ENCODE measurements around the gene RGS3.
A peak's percentile ranks its signal among the peaks of the same experiment; 100 is the strongest.
"Not testable (repeated sequence)": the region's sequence is repeated elsewhere in the genome, so short reads cannot be mapped to it uniquely, and the experiment has no call there.

Gene RGS3

DNA sequence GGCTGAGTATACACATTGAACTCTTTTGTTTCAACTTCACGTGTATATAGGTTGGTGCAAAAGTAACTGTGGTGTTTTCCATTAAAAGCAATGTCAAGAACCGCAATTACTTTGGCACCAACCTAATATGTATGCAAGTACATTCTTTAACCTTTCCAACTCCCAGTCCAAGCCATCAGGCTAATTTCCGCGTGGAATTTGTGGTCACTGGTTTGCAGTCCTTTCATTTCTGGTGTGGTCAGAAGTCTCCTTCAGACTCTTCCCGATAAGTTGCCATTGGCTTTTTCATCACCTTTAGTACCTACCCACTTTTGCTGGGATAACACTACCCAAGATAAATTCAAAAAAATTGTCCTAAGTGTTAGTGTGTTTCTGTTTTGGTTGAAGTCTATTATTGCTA is 84.0 kb downstream of the RGS3 start:
- ATAC-seq (ENCODE audit: low read depth) = no peak
- no peak overlapping the region for H3K4me3 ChIP-seq (ENCODE audit: severe bottlenecking)
- H3K27ac ChIP-seq (ENCODE audit: poor library complexity, severe bottlenecking) = no peak overlapping the region
- no peak for DNase-seq (ENCODE audit: low spot score)
- TF ChIP-seq, protein P1, sequence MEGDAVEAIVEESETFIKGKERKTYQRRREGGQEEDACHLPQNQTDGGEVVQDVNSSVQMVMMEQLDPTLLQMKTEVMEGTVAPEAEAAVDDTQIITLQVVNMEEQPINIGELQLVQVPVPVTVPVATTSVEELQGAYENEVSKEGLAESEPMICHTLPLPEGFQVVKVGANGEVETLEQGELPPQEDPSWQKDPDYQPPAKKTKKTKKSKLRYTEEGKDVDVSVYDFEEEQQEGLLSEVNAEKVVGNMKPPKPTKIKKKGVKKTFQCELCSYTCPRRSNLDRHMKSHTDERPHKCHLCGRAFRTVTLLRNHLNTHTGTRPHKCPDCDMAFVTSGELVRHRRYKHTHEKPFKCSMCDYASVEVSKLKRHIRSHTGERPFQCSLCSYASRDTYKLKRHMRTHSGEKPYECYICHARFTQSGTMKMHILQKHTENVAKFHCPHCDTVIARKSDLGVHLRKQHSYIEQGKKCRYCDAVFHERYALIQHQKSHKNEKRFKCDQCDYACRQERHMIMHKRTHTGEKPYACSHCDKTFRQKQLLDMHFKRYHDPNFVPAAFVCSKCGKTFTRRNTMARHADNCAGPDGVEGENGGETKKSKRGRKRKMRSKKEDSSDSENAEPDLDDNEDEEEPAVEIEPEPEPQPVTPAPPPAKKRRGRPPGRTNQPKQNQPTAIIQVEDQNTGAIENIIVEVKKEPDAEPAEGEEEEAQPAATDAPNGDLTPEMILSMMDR (IDR thresholded peaks at IDR 0.05; ENCODE audit: poor library complexity, severe bottlenecking) = no peak
- H3K36me3 ChIP-seq (ENCODE audit: low read depth) = no peaks in the 10 kb centered on the region
- no peaks in the 10 kb centered on the region for H3K4me1 ChIP-seq (ENCODE audit: insufficient read depth, poor library complexity, severe bottlenecking)
- H3K27me3 ChIP-seq (ENCODE audit: insufficient read depth, poor library complexity, severe bottlenecking) = no peaks in the 10 kb centered on the region
- no peaks in the 10 kb centered on the region for H3K9me3 ChIP-seq (ENCODE audit: severe bottlenecking)

DNA sequence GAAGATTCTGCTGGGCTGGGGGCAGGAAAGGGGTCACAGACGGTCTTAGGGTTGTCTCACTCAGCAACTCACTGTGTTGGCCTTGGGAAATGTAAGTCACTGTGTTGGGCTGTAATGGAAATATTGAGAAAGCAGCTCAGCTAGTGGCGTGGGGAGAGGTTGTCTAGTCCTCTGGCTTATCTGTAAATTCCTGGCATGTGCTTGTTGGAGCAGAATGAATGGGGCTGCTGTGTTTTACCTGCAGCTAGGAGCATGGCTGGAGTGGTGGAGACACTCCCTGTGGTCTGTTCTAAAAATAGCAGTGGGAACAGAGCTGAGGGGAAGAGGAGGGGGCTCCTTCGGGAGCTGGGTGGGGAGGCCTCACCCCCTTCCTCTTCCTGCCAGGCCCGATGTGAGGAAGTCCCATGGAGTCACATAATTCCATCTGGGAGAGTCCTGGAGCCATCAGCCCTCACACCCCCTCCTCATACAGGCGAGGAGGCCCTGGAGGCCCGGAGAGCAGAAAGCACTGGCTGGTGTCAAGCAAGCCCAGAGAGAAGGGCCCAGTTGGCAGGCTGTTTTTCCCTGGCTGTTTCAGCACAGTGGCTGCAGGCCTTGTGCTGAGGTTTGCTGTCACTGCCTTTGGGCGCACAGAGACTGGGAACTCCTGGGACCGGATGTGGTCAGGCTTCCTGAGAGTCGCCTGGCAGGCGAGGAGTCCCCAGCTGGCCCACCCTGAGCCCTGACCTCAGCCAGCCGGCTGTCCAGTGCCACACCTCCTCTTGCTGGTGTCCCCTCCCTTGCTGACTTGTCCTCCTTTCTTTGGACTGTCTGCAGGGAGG is 84.9 kb downstream of the RGS3 start:
- Histone ChIP-seq H3K4me3 (ENCODE audit: severe bottlenecking) (no peak overlapping the region), H3K36me3 (ENCODE audit: low read depth) (no peaks in the 10 kb centered on the region), H3K27ac (ENCODE audit: poor library complexity, severe bottlenecking) (no peak overlapping the region), H3K4me1 (ENCODE audit: insufficient read depth, poor library complexity, severe bottlenecking) (no peaks in the 10 kb centered on the region), H3K9me3 (ENCODE audit: severe bottlenecking) (no peaks in the 10 kb centered on the region), H3K27me3 (ENCODE audit: insufficient read depth, poor library complexity, severe bottlenecking) (no peaks in the 10 kb centered on the region)
- TF ChIP-seq, protein P1 (IDR thresholded peaks at IDR 0.05; ENCODE audit: poor library complexity, severe bottlenecking) = no peak
- DNase-seq (ENCODE audit: low spot score) (peak; percentile 25), ATAC-seq (ENCODE audit: low read depth) (no peak)

- not testable (repeated sequence) for H3K36me3 ChIP-seq (ENCODE audit: low read depth); ATAC-seq (ENCODE audit: low read depth); H3K27ac ChIP-seq (ENCODE audit: poor library complexity, severe bottlenecking); H3K4me3 ChIP-seq (ENCODE audit: severe bottlenecking); DNase-seq (ENCODE audit: low spot score); H3K4me1 ChIP-seq (ENCODE audit: insufficient read depth, poor library complexity, severe bottlenecking); H3K27me3 ChIP-seq (ENCODE audit: insufficient read depth, poor library complexity, severe bottlenecking); H3K9me3 ChIP-seq (ENCODE audit: severe bottlenecking)
Measured at GRCh38 chr9:113549892-113550291, 86.4 kb downstream of the RGS3 start.

DNA sequence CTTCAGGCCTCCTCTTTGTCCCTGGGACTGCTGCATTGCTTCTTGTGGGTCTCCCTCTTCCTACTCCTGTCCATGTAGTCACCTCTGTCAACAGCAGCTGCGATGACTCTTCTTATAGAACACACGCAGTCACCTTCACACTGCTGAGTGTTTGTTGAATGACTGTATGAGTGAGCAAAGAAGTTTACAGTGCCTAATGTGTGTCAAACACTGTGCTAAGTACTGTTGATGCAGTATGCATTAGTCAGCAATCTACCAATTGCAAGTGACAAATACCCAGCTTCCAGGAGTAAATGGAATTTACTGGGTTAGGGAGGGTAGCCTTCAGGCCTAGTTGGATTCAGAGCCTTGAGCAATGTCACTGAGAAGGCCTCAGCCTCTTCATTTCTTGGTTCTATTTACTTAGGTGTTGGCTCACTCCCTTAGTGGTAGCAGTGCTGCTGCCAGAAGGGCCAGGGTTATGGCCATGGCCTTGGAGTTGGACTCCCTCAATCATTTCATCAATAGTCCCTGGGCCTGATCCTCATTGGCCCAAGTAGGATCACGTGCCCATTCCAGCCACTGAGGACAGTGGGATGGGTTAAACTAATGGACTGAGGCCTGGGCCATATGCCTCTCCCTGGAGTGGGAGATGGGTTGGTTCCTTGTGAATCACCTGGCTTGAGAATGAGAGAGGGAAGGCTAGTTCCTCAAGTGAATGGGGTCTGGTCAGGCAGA is 93.5 kb downstream of the RGS3 start:
- no peak for ATAC-seq (ENCODE audit: low read depth)
- peak; percentile 11 for DNase-seq (ENCODE audit: low spot score)
- H3K4me1 ChIP-seq (ENCODE audit: insufficient read depth, poor library complexity, severe bottlenecking) = no peaks in the 10 kb centered on the region
- no peaks in the 10 kb centered on the region for H3K9me3 ChIP-seq (ENCODE audit: severe bottlenecking)
- H3K27me3 ChIP-seq (ENCODE audit: insufficient read depth, poor library complexity, severe bottlenecking) = no peaks in the 10 kb centered on the region
- TF ChIP-seq, protein P1 (IDR thresholded peaks at IDR 0.05; ENCODE audit: poor library complexity, severe bottlenecking) = no peak
- no peak overlapping the region for H3K4me3 ChIP-seq (ENCODE audit: severe bottlenecking)
- no peak overlapping the region for H3K27ac ChIP-seq (ENCODE audit: poor library complexity, severe bottlenecking)
- no peaks in the 10 kb centered on the region for H3K36me3 ChIP-seq (ENCODE audit: low read depth)

DNA sequence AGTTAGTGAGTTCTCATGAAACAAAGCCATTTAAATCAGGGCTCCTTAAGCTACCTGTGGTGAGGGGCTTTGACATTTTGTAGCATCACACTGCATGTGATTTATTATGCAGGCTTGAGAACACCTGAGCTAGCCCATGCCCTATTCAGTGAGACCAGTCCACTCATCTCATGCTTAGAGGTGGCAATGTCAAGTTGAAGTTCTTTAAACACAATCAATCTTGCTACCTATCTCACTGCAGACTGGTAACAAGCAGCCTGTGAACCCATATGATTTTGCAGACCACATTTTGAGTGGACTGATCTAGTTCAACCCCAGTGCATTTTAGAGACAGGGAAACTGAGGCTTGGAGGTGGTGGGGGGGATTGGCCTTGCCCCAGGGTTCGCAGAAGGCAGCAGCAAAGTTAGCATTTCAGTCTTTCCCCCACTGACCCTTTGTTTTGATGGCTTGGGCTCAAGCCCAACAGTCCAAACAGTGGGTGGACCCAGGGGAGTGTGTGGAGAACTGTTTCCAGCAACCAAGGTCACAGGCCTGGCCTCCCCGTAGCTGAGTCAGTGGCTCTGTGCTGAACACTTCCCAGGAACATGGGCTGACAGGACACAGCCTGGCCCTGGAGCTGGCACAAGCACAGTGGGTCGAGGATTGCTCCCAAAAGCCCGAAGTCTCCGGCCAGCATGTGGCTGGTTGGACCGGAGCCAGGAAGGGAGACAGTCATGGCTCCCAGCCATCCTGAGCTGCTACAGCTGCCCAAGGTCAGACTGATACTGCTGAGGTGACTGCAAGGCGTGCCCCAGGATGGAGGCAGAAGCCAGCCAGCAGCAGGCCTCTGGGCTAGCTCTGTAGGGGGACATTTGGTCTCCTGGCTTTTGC is 95.3 kb downstream of the RGS3 start:
- H3K27me3 ChIP-seq (ENCODE audit: insufficient read depth, poor library complexity, severe bottlenecking) = no peaks in the 10 kb centered on the region
- ATAC-seq (ENCODE audit: low read depth) (no peak; the same call in 2 of the 3 replicates), DNase-seq (ENCODE audit: low spot score) (peak; percentile 48)

More for the DNA sequence above, 95.3 kb downstream of the RGS3 start:
- no peak overlapping the region for H3K27ac ChIP-seq (ENCODE audit: poor library complexity, severe bottlenecking)
- H3K4me1 ChIP-seq (ENCODE audit: insufficient read depth, poor library complexity, severe bottlenecking) = no peaks in the 10 kb centered on the region
- no peaks in the 10 kb centered on the region for H3K36me3 ChIP-seq (ENCODE audit: low read depth)
- TF ChIP-seq, protein P1 (IDR thresholded peaks at IDR 0.05; ENCODE audit: poor library complexity, severe bottlenecking) = no peak
- H3K4me3 ChIP-seq (ENCODE audit: severe bottlenecking) = no peak overlapping the region
- H3K9me3 ChIP-seq (ENCODE audit: severe bottlenecking) = no peaks in the 10 kb centered on the region

All from RWPE2 (cell line).